Midbrain (tissue), 1 donor: ENCODE data around the gene SLC44A5.

Experiments used
- DNase-seq: peaks from one replicate; lab custom pipeline; 2025; lab: John Stamatoyannopoulos, UW

Gene SLC44A5

DNA sequence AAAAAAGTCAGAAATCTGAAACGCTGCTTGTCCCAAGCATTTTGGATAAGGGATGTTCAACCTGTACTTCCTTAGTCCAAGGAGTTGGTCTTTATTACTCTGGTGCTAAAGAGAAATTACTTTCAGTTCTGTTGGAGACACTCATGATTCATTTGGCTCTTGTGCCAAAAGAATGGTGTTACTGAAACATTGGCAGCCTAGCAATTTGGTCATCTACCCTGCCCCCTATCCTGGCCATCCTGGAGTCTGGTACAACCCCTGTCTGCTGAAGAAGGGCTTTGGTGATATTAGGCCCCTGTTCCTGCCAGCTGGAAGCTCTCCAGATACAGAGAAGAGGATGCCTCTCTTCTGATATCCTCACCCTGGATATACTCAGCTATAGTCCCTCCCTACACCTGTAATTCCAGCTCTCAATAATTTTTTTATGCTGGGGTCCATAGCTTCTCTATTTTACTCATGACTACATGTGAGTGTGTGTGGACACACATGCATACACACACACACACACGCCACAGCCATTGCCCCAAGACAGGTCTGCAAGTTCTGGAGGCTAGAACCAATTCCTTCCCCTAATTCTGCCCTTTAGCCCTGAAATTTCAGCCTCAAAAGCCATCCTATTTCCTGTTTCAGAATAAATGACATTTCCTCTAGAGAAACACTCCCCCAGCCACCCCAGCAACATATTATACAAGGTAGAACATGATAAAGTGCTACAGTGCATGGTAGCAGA, 436.7 kb downstream of the SLC44A5 start:
- DNase-seq = peak; percentile 1

DNA sequence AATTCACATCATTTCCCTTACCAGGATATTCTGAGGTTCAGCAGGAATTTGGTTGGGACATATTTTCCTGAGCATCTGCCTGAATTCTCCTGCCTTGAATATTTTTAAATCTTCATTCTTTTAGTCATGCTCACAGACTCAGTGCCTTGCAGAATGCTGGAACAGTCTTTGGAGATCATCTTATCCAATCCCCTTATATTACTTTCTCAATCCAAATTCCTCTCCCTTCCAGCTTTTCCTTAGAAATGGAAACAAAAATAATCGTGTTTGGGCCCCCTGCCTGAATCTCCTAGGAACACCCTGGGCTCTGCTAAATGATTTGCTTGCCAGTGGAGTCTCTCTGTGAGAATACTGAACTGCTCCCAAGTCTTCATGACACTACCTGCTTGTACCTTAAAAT, 438.4 kb downstream of the SLC44A5 start:
- peak; percentile 21 for DNase-seq

DNA sequence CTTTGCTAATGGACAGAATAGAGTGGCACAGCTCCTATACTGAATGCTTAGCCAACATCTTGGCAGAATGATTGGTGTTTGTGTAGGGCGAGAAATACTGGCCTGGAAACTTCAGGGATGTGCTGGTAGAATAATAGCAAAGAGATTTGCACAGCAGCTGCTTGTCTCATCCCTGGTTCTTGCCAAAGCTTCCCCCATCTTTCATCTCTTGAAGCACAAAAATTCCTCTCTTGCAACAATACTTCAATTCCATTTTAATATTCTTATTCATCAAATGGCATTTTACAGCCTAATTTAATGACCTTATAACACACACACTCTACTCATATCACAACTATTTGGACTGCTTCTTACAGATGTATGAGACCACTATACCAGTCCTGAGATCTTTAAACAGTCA, 439.0 kb downstream of the SLC44A5 start:
- no peak for DNase-seq

DNA sequence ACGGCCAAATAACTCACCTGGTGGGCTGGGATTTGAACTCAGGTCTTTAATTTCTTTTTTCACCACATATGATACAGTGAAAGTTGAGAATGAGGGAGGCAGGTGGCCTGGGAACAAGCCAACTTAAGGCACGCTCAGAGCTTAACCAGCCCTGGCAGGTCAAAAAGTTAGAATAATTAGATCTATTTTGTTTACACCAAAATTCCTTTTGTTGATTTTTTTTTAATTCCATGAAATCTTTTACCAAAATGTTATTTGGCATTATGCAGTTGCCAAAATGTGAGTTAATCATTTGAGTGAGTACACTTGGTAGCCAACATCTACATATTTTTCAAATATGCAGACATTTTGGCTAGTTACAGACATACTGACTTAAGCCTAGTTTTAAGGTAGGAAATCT, 439.9 kb downstream of the SLC44A5 start:
- DNase-seq = no peak

DNA sequence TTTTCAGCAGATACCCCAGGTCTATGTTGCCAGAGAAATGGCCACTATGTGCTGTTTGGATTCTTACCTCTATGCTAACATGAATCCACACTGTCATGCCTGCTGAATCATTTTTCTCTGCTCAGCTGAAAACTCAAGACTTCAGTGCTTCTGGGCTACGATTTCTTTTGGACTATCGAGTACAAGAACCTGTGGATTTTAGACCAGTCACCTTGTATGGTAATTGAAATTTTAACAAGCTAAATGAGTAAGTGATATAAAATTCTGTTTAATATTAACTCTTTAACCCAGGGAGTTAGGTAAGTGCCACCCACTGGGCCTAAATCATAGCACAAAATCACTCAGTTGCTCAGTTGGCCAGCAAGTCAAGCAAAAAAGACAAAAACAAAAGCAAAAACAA, 440.9 kb downstream of the SLC44A5 start:
- DNase-seq = no peak

DNA sequence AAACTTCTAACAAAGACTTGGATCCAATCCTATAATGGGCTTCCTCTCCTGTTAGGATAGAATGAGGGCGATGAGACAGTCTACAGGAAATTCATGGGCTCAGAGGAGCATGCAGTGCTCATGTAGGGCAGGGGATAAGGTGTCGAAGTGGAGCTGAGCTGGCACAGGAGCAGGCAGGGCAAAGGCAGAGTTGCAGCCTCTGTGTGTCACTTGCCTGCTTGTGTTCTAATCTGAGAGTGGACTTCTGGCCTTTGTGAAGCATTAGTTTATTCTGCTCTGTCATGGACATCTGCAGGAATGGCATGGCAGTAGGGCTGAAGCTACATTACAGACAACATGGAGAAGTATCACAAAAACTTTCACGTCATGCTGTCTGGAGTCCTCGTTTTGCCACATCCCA, 444.1 kb downstream of the SLC44A5 start:
- no peak for DNase-seq

DNA sequence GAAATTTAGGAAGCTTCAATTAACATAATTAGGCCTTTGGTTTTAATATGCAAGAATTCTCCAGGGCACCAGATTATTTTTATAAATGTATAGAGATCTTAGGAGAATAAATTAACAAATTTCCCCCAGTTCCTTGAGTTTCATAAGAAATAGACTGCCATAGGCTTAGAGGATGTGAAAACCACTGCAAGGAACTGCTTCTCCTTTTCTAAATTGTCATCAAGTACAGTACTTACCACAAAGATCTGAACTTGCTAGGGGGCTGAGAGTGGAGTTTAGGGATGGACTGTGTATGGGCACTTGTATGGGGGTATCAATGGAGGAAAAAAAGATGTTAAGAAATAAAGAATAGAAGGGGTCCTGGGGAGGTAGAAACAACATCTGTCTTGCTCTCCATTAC, 445.6 kb downstream of the SLC44A5 start:
- no peak for DNase-seq

DNA sequence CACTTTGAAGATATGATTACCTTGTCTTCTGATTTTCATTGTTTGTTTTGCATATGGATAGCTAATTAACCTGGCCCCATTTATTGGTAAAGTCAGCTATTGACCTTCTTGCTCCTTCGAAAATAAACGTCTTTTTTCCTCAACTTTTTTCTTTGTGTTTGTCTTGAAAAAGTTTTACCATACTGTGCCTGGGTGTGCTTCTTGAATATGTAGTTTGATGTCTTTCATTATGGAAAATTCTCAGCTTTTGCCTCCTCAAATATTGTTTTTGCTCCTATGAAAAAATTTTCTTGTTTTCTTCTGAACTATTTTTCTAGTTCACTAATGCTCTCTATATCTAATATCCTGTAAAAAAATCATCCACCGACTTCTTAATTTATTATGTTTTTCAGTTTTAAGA, 451.8 kb downstream of the SLC44A5 start:
- no peak for DNase-seq
